ENCODE measurements around the gene ANKMY2.

DNA sequence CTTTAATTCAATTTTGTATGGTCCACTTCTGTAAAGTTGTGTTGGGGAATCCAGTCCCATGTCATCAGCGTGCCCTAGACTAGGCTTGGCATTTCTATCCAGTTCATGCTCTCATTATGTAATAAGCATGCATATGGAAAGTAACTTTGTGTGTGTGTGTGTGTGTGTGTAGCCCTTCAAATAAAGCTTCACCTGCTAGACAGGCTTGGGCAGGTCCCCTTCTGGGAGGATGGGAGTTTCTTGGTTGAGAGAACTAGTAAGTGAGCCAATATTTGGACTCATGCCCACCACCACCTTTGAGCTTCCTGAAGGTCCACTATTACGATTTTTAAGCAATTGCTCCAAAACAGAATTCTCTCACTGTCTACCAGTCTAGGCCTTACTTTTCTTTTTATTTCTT, 7.3 kb upstream of the ANKMY2 start:
- TF ChIP-seq POLR2A (IDR thresholded peaks at IDR 0.05; ENCODE audit: low read depth, low read length) (no peak), POLR2AphosphoS5 (IDR thresholded peaks at IDR 0.05; ENCODE audit: low read depth, low read length) (no peak)
